ENCODE results near the gene GJB5.

DNA sequence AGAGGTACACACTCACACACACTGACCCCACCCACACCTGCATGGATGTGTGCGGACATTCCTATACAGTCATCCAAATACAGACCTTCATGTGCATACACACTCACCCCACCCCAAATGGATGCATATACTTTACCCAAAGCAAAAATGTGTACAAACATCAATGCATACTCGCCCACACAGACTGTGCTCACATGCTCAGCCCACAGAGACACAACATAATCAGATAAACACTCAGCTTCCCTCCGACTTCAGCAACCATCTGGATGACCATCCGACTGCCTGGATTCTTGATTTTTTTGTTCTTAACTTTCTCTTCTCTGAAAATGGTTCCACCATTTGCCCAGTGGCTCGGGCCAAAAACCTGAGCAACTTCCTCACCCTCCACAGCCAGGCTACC lies 24.4 kb upstream of the GJB5 start:
- TF ChIP-seq, protein P1, sequence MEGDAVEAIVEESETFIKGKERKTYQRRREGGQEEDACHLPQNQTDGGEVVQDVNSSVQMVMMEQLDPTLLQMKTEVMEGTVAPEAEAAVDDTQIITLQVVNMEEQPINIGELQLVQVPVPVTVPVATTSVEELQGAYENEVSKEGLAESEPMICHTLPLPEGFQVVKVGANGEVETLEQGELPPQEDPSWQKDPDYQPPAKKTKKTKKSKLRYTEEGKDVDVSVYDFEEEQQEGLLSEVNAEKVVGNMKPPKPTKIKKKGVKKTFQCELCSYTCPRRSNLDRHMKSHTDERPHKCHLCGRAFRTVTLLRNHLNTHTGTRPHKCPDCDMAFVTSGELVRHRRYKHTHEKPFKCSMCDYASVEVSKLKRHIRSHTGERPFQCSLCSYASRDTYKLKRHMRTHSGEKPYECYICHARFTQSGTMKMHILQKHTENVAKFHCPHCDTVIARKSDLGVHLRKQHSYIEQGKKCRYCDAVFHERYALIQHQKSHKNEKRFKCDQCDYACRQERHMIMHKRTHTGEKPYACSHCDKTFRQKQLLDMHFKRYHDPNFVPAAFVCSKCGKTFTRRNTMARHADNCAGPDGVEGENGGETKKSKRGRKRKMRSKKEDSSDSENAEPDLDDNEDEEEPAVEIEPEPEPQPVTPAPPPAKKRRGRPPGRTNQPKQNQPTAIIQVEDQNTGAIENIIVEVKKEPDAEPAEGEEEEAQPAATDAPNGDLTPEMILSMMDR (conservative IDR thresholded peaks at IDR 0.05; ENCODE audit: low read length) = no peak
- TF ChIP-seq EZH2phosphoT487 (IDR thresholded peaks at IDR 0.05; ENCODE audit: borderline replicate concordance) = no peak
